Measurements from ENCODE around the gene CTNND2. TPM values are rescaled to one million over a fixed set of nuclear protein-coding genes. Genes with fewer than 3 reads are reported as not detected.
A peak's percentile ranks its signal among the peaks of the same experiment; 100 is the strongest.

The CTNND2 gene
- total RNA-seq, 1 donor from 2014 or later: 8.0 TPM

GRCh38 chr5:10987925-10988504 lies 916.2 kb downstream of the CTNND2 start:
- DNase-seq (ENCODE audit: low spot score): peak; percentile 70

GRCh38 chr5:10987276-10987924 lies 916.8 kb downstream of the CTNND2 start:
- DNase-seq (ENCODE audit: low spot score): no peak

GRCh38 chr5:10985721-10986110 lies 918.5 kb downstream of the CTNND2 start:
- DNase-seq (ENCODE audit: low spot score): no peak

- no peak for DNase-seq (ENCODE audit: low spot score)
Measured at GRCh38 chr5:10985091-10985720, 919.0 kb downstream of the CTNND2 start.

- no peak for DNase-seq (ENCODE audit: low spot score)
Measured at GRCh38 chr5:10984021-10984715, 920.1 kb downstream of the CTNND2 start.

GRCh38 chr5:10982626-10983025 lies 921.6 kb downstream of the CTNND2 start:
- no peak for DNase-seq (ENCODE audit: low spot score)

GRCh38 chr5:10981932-10982331 lies 922.3 kb downstream of the CTNND2 start:
- no peak for DNase-seq (ENCODE audit: low spot score)

GRCh38 chr5:10977011-10977410 lies 927.2 kb downstream of the CTNND2 start:
- no peak for DNase-seq (ENCODE audit: low spot score)

GRCh38 chr5:10975945-10976344 lies 928.3 kb downstream of the CTNND2 start:
- DNase-seq (ENCODE audit: low spot score): no peak

- no peak for DNase-seq (ENCODE audit: low spot score)
Measured at GRCh38 chr5:10974850-10975249, 929.4 kb downstream of the CTNND2 start.

GRCh38 chr5:10973316-10973715 lies 930.9 kb downstream of the CTNND2 start:
- DNase-seq (ENCODE audit: low spot score): no peak

GRCh38 chr5:10969684-10970180 lies 934.5 kb downstream of the CTNND2 start:
- no peak for DNase-seq (ENCODE audit: low spot score)

GRCh38 chr5:10964806-10965205 lies 939.4 kb downstream of the CTNND2 start:
- no peak for DNase-seq (ENCODE audit: low spot score)

- DNase-seq (ENCODE audit: low spot score): no peak
Measured at GRCh38 chr5:10958728-10959127, 945.5 kb downstream of the CTNND2 start.

- DNase-seq (ENCODE audit: low spot score): no peak
Measured at GRCh38 chr5:10949856-10950630, 954.2 kb downstream of the CTNND2 start.

- no peak for DNase-seq (ENCODE audit: low spot score)
Measured at GRCh38 chr5:10946050-10946449, 958.2 kb downstream of the CTNND2 start.

- DNase-seq (ENCODE audit: low spot score): no peak
Measured at GRCh38 chr5:10941900-10942299, 962.3 kb downstream of the CTNND2 start.

GRCh38 chr5:10936081-10936855 lies 968.0 kb downstream of the CTNND2 start:
- DNase-seq (ENCODE audit: low spot score): no peak

- no peak for DNase-seq (ENCODE audit: low spot score)
Measured at GRCh38 chr5:10935536-10935935, 968.7 kb downstream of the CTNND2 start.

- DNase-seq (ENCODE audit: low spot score): no peak
Measured at GRCh38 chr5:10934783-10935355, 969.4 kb downstream of the CTNND2 start.

GRCh38 chr5:10933121-10933520 lies 971.1 kb downstream of the CTNND2 start:
- DNase-seq (ENCODE audit: low spot score): no peak

Measured in ureter (tissue), 1 donor.